ENCODE results near the gene NUMBL.

The NUMBL gene

DNA sequence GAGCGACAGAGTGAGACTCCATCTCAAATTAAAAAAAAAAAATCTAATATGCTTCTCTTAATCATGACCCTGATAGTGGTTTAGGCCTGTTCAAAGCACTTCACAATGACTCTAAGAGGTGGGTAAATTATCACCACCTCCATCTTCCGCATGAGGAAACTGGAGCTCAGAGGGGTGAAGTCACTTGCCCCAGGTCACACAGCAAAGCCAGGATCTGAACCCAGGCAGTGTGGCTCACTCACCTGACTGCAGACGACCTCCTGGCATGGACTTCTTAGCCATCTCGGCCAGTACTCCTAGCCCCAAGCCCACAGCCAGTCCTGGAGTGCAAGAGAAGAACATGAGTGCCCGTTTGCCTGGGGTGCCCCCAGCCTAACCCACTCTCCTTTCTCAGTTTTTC, 19.4 kb upstream of the NUMBL start:
- TF ChIP-seq CEBPB (IDR thresholded peaks at IDR 0.05) (no peak), RAD21 (IDR thresholded peaks at IDR 0.05; ENCODE audit: low read depth) (no peak), EGR1 (IDR thresholded peaks at IDR 0.05) (no peak), TAF1 (IDR thresholded peaks at IDR 0.05; ENCODE audit: low read depth) (no peak), YY1 (IDR thresholded peaks at IDR 0.05; ENCODE audit: low read depth) (no peak), NFIC (IDR thresholded peaks at IDR 0.05) (no peak), TEAD4 (IDR thresholded peaks at IDR 0.05) (no peak), TCF12 (IDR thresholded peaks at IDR 0.05; ENCODE audit: low read depth) (no peak), CREB1 (IDR thresholded peaks at IDR 0.05; ENCODE audit: low read depth) (no peak), EP300 (IDR thresholded peaks at IDR 0.05; ENCODE audit: borderline replicate concordance) (no peak)
- TF ChIP-seq, protein P1, sequence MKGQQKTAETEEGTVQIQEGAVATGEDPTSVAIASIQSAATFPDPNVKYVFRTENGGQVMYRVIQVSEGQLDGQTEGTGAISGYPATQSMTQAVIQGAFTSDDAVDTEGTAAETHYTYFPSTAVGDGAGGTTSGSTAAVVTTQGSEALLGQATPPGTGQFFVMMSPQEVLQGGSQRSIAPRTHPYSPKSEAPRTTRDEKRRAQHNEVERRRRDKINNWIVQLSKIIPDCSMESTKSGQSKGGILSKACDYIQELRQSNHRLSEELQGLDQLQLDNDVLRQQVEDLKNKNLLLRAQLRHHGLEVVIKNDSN (IDR thresholded peaks at IDR 0.05): no peak
- TF ChIP-seq, protein P2, sequence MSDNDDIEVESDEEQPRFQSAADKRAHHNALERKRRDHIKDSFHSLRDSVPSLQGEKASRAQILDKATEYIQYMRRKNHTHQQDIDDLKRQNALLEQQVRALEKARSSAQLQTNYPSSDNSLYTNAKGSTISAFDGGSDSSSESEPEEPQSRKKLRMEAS (IDR thresholded peaks at IDR 0.05): no peak
- TF ChIP-seq, protein P3, sequence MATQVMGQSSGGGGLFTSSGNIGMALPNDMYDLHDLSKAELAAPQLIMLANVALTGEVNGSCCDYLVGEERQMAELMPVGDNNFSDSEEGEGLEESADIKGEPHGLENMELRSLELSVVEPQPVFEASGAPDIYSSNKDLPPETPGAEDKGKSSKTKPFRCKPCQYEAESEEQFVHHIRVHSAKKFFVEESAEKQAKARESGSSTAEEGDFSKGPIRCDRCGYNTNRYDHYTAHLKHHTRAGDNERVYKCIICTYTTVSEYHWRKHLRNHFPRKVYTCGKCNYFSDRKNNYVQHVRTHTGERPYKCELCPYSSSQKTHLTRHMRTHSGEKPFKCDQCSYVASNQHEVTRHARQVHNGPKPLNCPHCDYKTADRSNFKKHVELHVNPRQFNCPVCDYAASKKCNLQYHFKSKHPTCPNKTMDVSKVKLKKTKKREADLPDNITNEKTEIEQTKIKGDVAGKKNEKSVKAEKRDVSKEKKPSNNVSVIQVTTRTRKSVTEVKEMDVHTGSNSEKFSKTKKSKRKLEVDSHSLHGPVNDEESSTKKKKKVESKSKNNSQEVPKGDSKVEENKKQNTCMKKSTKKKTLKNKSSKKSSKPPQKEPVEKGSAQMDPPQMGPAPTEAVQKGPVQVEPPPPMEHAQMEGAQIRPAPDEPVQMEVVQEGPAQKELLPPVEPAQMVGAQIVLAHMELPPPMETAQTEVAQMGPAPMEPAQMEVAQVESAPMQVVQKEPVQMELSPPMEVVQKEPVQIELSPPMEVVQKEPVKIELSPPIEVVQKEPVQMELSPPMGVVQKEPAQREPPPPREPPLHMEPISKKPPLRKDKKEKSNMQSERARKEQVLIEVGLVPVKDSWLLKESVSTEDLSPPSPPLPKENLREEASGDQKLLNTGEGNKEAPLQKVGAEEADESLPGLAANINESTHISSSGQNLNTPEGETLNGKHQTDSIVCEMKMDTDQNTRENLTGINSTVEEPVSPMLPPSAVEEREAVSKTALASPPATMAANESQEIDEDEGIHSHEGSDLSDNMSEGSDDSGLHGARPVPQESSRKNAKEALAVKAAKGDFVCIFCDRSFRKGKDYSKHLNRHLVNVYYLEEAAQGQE (IDR thresholded peaks at IDR 0.05; ENCODE audit: low read depth): no peak

DNA sequence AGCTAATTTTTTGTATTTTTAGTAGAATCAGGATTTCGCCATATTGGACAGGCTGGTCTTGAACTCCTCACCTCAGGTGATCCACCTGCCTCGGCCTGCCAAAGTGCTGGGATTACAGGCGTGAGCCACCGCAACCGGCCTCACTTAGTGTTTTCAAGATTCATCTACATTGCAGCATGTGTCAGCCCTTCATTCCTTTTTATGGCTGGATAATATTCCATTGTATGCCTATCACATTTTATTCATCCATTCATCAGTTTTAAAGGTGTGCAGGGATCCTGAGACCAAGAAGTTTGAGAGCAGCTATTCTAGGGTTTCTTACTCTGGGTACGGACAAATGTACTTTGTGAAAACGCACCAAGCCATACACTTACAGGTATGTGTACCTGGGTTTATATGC, 17.2 kb upstream of the NUMBL start:
- TF ChIP-seq EP300 (IDR thresholded peaks at IDR 0.05; ENCODE audit: borderline replicate concordance): no peak

DNA sequence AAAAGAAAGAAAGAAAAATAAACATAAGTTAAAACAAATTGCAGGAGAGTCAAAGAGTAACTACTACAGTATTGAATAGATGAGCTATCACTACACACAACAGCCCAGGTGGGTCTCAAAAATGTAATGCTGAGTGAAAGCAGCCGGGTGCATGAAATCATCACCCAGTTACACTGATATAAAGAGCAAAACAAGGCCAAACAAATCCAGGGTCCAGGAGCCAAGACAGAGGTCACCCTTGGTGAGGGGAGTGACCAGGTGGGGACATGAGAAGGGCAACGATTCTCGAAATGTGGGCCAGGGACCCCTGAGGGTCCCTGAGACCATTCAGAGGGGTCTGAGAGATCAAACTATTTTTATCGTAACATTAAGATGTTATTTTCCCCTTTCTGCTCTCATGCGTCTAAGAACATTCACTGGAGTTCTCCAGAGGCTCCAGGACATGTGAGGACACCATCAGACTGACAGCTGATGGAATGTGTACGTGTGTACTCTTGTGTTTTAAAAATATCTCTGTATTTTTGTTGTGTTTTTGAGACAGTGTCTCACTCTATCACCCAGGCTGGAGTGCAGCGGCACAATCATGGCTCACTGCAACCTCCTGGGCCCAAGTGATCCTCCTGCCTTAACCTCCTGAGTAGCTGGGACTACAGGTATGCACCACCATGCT, 15.6 kb upstream of the NUMBL start:
- TF ChIP-seq TCF12 (IDR thresholded peaks at IDR 0.05; ENCODE audit: low read depth): no peak
- no peak for TF ChIP-seq RAD21 (IDR thresholded peaks at IDR 0.05; ENCODE audit: low read depth)
- no peak for TF ChIP-seq CEBPB (IDR thresholded peaks at IDR 0.05)
- TF ChIP-seq TEAD4 (IDR thresholded peaks at IDR 0.05): no peak
- TF ChIP-seq, protein P3 (IDR thresholded peaks at IDR 0.05; ENCODE audit: low read depth): no peak
- TF ChIP-seq YY1 (IDR thresholded peaks at IDR 0.05; ENCODE audit: low read depth): no peak
- no peak for TF ChIP-seq FOXM1 (IDR thresholded peaks at IDR 0.05; ENCODE audit: borderline replicate concordance, low read depth)
- no peak for TF ChIP-seq NFIC (IDR thresholded peaks at IDR 0.05)

DNA sequence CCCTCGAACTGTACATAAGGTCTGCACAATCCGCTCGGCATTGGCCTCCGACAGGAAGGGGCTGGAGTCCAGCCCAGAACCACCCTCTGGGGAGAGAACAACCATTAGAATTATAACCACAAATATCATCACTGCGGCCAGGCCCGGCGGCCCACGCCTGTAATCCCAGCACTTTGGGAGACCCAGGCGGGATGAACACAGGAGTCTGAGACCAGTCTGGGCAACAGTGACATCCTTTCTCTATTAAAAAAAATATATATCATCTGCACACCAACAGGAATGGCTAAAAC, 14.9 kb upstream of the NUMBL start:
- TF ChIP-seq TAF1 (IDR thresholded peaks at IDR 0.05; ENCODE audit: low read depth): no peak
- TF ChIP-seq FOXM1 (IDR thresholded peaks at IDR 0.05; ENCODE audit: borderline replicate concordance, low read depth): no peak
- TF ChIP-seq, protein P1 (IDR thresholded peaks at IDR 0.05): no peak
- no peak for TF ChIP-seq ZBTB7A (IDR thresholded peaks at IDR 0.05; ENCODE audit: low read depth)

DNA sequence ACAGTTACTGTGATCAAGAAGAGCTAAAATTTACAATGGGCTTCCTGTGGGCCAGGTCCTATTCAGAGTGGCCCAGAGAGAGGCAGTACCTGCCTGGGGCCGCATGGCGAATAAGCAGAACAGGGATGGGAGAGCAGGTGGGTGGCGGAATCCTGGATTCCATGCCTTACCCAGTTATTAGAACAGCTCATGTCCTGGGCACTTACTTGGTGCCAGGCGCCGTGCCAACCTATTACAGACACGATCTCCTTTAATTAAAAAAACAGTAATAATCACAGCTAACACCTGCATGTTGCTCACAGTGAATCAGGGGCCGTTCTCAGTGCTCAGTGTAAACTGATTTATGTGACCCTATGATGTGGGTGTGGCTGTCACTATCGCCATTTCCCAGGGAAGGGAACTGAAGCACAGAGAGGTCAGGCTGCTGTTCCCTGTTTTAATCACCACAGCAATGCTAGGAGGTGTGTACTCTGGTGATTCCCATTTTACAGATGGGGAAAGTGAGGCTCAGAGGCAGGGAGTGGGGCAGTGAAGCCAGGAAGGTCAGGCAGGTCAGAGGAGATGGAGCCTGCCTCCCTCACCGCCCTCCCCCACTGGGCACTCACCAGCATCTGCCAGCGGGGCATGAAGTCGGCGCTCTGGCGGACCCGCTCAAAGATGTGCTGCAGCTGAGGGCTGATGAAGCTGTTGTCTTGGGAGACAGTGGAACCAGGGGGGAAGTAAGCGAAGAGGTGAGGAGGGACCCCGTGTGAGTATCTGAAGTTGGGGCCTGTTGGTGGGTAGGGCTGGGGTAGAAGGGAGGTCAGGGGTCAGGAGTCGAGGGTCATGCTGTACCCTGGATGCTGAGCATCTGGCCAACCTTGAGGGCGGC, 14.3 kb upstream of the NUMBL start:
- no peak for TF ChIP-seq EP300 (IDR thresholded peaks at IDR 0.05; ENCODE audit: borderline replicate concordance)
- no peak for TF ChIP-seq TAF1 (IDR thresholded peaks at IDR 0.05; ENCODE audit: low read depth)
- TF ChIP-seq TEAD4 (IDR thresholded peaks at IDR 0.05): no peak
- no peak for TF ChIP-seq FOXM1 (IDR thresholded peaks at IDR 0.05; ENCODE audit: borderline replicate concordance, low read depth)
- TF ChIP-seq, protein P2 (IDR thresholded peaks at IDR 0.05): no peak
- TF ChIP-seq, protein P3 (IDR thresholded peaks at IDR 0.05; ENCODE audit: low read depth): no peak
- TF ChIP-seq YY1 (IDR thresholded peaks at IDR 0.05; ENCODE audit: low read depth): no peak
- no peak for TF ChIP-seq CREB1 (IDR thresholded peaks at IDR 0.05; ENCODE audit: low read depth)
- no peak for TF ChIP-seq CEBPB (IDR thresholded peaks at IDR 0.05)
- no peak for TF ChIP-seq RAD21 (IDR thresholded peaks at IDR 0.05; ENCODE audit: low read depth)
- TF ChIP-seq TCF12 (IDR thresholded peaks at IDR 0.05; ENCODE audit: low read depth): no peak
- TF ChIP-seq NFIC (IDR thresholded peaks at IDR 0.05): no peak
- TF ChIP-seq ZBTB7A (IDR thresholded peaks at IDR 0.05; ENCODE audit: low read depth): no peak
- no peak for TF ChIP-seq EGR1 (IDR thresholded peaks at IDR 0.05)
- TF ChIP-seq, protein P1 (IDR thresholded peaks at IDR 0.05): no peak
